Activated CD4-positive, alpha-beta memory T cell treated with anti-CD3 and anti-CD28 coated beads, Interleukin-2, amount 10 ng/mL, durations not matched to agents 7 days and 5 days (primary cell): ENCODE measurements around the gene NAPB. TPM values are rescaled to one million over a fixed set of nuclear protein-coding genes. Genes with fewer than 3 reads are reported as not detected.
A peak's percentile ranks its signal among the peaks of the same experiment; 100 is the strongest.

Experiments used
- CTCF ChIA-PET: fragments of 350-600 bp; sonication (Branson Sonifier 250); formaldehyde crosslinking; loops from one replicate; lab custom pipeline; 2021; ENCODE audit warnings: antibody characterized with exemption, inconsistent platforms; lab: Charles Lee
- POLR2A ChIA-PET: fragments of 350-600 bp; sonication (Branson Sonifier 250); formaldehyde crosslinking; loops from one replicate; lab custom pipeline; 2021; ENCODE audit warnings: antibody characterized with exemption; lab: Charles Lee
- DNase-seq: peaks from one replicate; pipeline ENCODE4 v3.0.0-alpha.2; 2020
- H3K27ac Mint-ChIP-seq: one replicate; pipeline ENCODE4 v1.8.0; 2021; ENCODE audit warnings: mild to moderate bottlenecking, mixed read lengths
- H3K27me3 Mint-ChIP-seq: one replicate; pipeline ENCODE4 v1.8.0; 2021; ENCODE audit warnings: mixed read lengths
- H3K36me3 Mint-ChIP-seq: one replicate; pipeline ENCODE4 v1.8.0; 2021; ENCODE audit warnings: low read depth, mixed read lengths
- H3K4me1 Mint-ChIP-seq: one replicate; pipeline ENCODE4 v1.8.0; 2021; ENCODE audit warnings: mixed read lengths
- H3K4me3 Mint-ChIP-seq: one replicate; pipeline ENCODE4 v1.8.0; 2021; ENCODE audit warnings: mild to moderate bottlenecking, mixed read lengths
- H3K9me3 Mint-ChIP-seq: one replicate; pipeline ENCODE4 v1.8.0; 2021; ENCODE audit warnings: mixed read lengths
- total RNA-seq, 2 experiments: library from RNA; stranded (reverse); gene quantifications; one replicate each; pipeline ENCODE4 v1.2.3, GENCODE V29; 2021

Gene NAPB
- total RNA-seq, 2 experiments from 2014 or later = 16.0 TPM

- CTCF ChIA-PET = no interaction called here
- POLR2A ChIA-PET = no interaction called here
- Mint-ChIP-seq H3K36me3 (no peaks in the 10 kb centered on the region), H3K27ac (no peak overlapping the region), H3K4me1 (peaks cover 12% of the 10 kb centered on the region), H3K27me3 (peaks cover 1% of the 10 kb centered on the region), H3K9me3 (no peaks in the 10 kb centered on the region), H3K4me3 (no peak overlapping the region)
- peak; percentile 31 for DNase-seq
Observed at GRCh38 chr20:23449421-23449820, 28.1 kb upstream of the NAPB start.

GRCh38 chr20:23448167-23448566, 26.9 kb upstream of the NAPB start:
- Mint-ChIP-seq H3K27me3 (peaks cover 1% of the 10 kb centered on the region), H3K4me3 (no peak overlapping the region), H3K27ac (no peak overlapping the region), H3K9me3 (no peaks in the 10 kb centered on the region), H3K36me3 (no peaks in the 10 kb centered on the region), H3K4me1 (peaks cover 12% of the 10 kb centered on the region)
- ChIA-PET CTCF (interaction anchor here (1.3 to 3.2 kb wide), 3 partner anchors 90 to 159 kb away, joined by 3 to 15 read pairs (median 5); partner anchors contain the start of gene NXT1), POLR2A (no interaction called here)
- no peak for DNase-seq

GRCh38 chr20:23446505-23446904, 25.2 kb upstream of the NAPB start:
- Mint-ChIP-seq H3K4me3 (no peak overlapping the region), H3K4me1 (peaks cover 12% of the 10 kb centered on the region), H3K36me3 (no peaks in the 10 kb centered on the region), H3K27ac (no peak overlapping the region), H3K9me3 (no peaks in the 10 kb centered on the region), H3K27me3 (peaks cover 4% of the 10 kb centered on the region)
- POLR2A ChIA-PET = no interaction called here
- DNase-seq = peak; percentile 54
- CTCF ChIA-PET = interaction anchor here (0.8 to 3.2 kb wide), 7 partner anchors 12 to 160 kb away, joined by 3 to 15 read pairs (median 4); partner anchors contain the start of genes NAPB and NXT1

- ChIA-PET POLR2A (no interaction called here), CTCF (interaction anchor here (1.2 to 3.2 kb wide), 2 partner anchors 96 to 161 kb away, joined by 4 to 15 read pairs; partner anchors contain the start of gene NXT1)
- H3K36me3 Mint-ChIP-seq = no peaks in the 10 kb centered on the region
- H3K27me3 Mint-ChIP-seq = peaks cover 4% of the 10 kb centered on the region
- no peaks in the 10 kb centered on the region for H3K9me3 Mint-ChIP-seq
- no peak overlapping the region for H3K27ac Mint-ChIP-seq
- DNase-seq = no peak
- H3K4me3 Mint-ChIP-seq = no peak overlapping the region
- peaks cover 12% of the 10 kb centered on the region for H3K4me1 Mint-ChIP-seq
Observed at GRCh38 chr20:23445596-23446217, 24.4 kb upstream of the NAPB start.

GRCh38 chr20:23444859-23445258, 23.6 kb upstream of the NAPB start:
- Mint-ChIP-seq H3K4me3 (no peak overlapping the region), H3K27ac (no peak overlapping the region), H3K4me1 (peaks cover 9% of the 10 kb centered on the region), H3K9me3 (no peaks in the 10 kb centered on the region), H3K27me3 (peaks cover 4% of the 10 kb centered on the region), H3K36me3 (no peaks in the 10 kb centered on the region)
- POLR2A ChIA-PET = no interaction called here
- CTCF ChIA-PET = interaction anchor here (3.2 kb wide), 1 partner anchor 95 kb away, joined by 15 read pairs; the partner anchor contains the start of gene NXT1
- no peak for DNase-seq

- Mint-ChIP-seq H3K4me3 (no peak overlapping the region), H3K4me1 (no peaks in the 10 kb centered on the region), H3K27ac (no peak overlapping the region), H3K27me3 (peaks cover 3% of the 10 kb centered on the region), H3K9me3 (no peaks in the 10 kb centered on the region), H3K36me3 (no peaks in the 10 kb centered on the region)
- no peak for DNase-seq
- POLR2A ChIA-PET = no interaction called here
- CTCF ChIA-PET = interaction anchor here (0.5 to 1.8 kb wide), 14 partner anchors 10 to 167 kb away, joined by 3 to 11 read pairs (median 4); partner anchors contain the start of genes NAPB and NXT1
Observed at GRCh38 chr20:23442436-23442835, 21.1 kb upstream of the NAPB start.

- Mint-ChIP-seq H3K27ac (no peak overlapping the region), H3K36me3 (no peaks in the 10 kb centered on the region), H3K9me3 (no peaks in the 10 kb centered on the region), H3K27me3 (peaks cover 3% of the 10 kb centered on the region), H3K4me1 (no peaks in the 10 kb centered on the region), H3K4me3 (no peak overlapping the region)
- DNase-seq = peak; percentile 57
- ChIA-PET CTCF (interaction anchor here (0.8 to 1.6 kb wide), 11 partner anchors 10 to 327 kb away, joined by 3 to 11 read pairs (median 4); partner anchors contain the start of gene NAPB), POLR2A (no interaction called here)
Observed at GRCh38 chr20:23441850-23442313, 20.6 kb upstream of the NAPB start.

- ChIA-PET POLR2A (no interaction called here), CTCF (interaction anchor here (0.9 to 1.2 kb wide), 3 partner anchors 19 to 116 kb away, joined by 3 read pairs; partner anchors contain the start of gene NAPB)
- H3K27me3 Mint-ChIP-seq = peaks cover 5% of the 10 kb centered on the region
- H3K4me1 Mint-ChIP-seq = no peaks in the 10 kb centered on the region
- no peak overlapping the region for H3K4me3 Mint-ChIP-seq
- H3K27ac Mint-ChIP-seq = no peak overlapping the region
- H3K36me3 Mint-ChIP-seq = no peaks in the 10 kb centered on the region
- no peak for DNase-seq
- no peaks in the 10 kb centered on the region for H3K9me3 Mint-ChIP-seq
Observed at GRCh38 chr20:23440004-23440403, 18.7 kb upstream of the NAPB start.

- Mint-ChIP-seq H3K4me1 (no peaks in the 10 kb centered on the region), H3K27me3 (peaks cover 5% of the 10 kb centered on the region), H3K4me3 (no peak overlapping the region), H3K27ac (no peak overlapping the region), H3K9me3 (no peaks in the 10 kb centered on the region), H3K36me3 (no peaks in the 10 kb centered on the region)
- DNase-seq = no peak
- ChIA-PET POLR2A (no interaction called here), CTCF (interaction anchor here (1.4 kb wide), 1 partner anchor 22 kb away, joined by 3 read pairs; no protein-coding TSS in a partner anchor)
Observed at GRCh38 chr20:23438661-23439060, 17.4 kb upstream of the NAPB start.

GRCh38 chr20:23437126-23437899, 16.0 kb upstream of the NAPB start:
- no peak overlapping the region for H3K27ac Mint-ChIP-seq
- no peaks in the 10 kb centered on the region for H3K36me3 Mint-ChIP-seq
- no peaks in the 10 kb centered on the region for H3K9me3 Mint-ChIP-seq
- no peak for DNase-seq
- POLR2A ChIA-PET = interaction anchor here (0.8 kb wide), 1 partner anchor 19 kb away, joined by 3 read pairs; no protein-coding TSS in a partner anchor
- H3K4me3 Mint-ChIP-seq = no peak overlapping the region
- H3K27me3 Mint-ChIP-seq = peaks cover 5% of the 10 kb centered on the region
- no peaks in the 10 kb centered on the region for H3K4me1 Mint-ChIP-seq
- CTCF ChIA-PET = interaction anchor here (1.0 to 1.5 kb wide), 3 partner anchors 16 to 170 kb away, joined by 3 to 4 read pairs (median 4); partner anchors contain the start of gene NAPB

GRCh38 chr20:23436681-23437080, 15.4 kb upstream of the NAPB start:
- Mint-ChIP-seq H3K27ac (no peak overlapping the region), H3K4me1 (no peaks in the 10 kb centered on the region), H3K9me3 (no peaks in the 10 kb centered on the region), H3K4me3 (no peak overlapping the region), H3K27me3 (peaks cover 2% of the 10 kb centered on the region), H3K36me3 (no peaks in the 10 kb centered on the region)
- ChIA-PET POLR2A (interaction anchor here (0.8 kb wide), 1 partner anchor 19 kb away, joined by 3 read pairs; no protein-coding TSS in a partner anchor), CTCF (interaction anchor here (1.5 kb wide), 1 partner anchor 170 kb away, joined by 4 read pairs; no protein-coding TSS in a partner anchor)
- DNase-seq = no peak

GRCh38 chr20:23435626-23436539, 14.6 kb upstream of the NAPB start:
- Mint-ChIP-seq H3K36me3 (no peaks in the 10 kb centered on the region), H3K4me1 (no peaks in the 10 kb centered on the region), H3K9me3 (no peaks in the 10 kb centered on the region), H3K4me3 (no peak overlapping the region), H3K27ac (no peak overlapping the region), H3K27me3 (peaks cover 2% of the 10 kb centered on the region)
- POLR2A ChIA-PET = interaction anchor here (0.8 kb wide), 1 partner anchor 18 kb away, joined by 3 read pairs; no protein-coding TSS in a partner anchor
- CTCF ChIA-PET = interaction anchor here (1.5 kb wide), 1 partner anchor 171 kb away, joined by 4 read pairs; no protein-coding TSS in a partner anchor
- DNase-seq = no peak
